ENCODE measurements around the gene S100A1.

Gene S100A1

DNA sequence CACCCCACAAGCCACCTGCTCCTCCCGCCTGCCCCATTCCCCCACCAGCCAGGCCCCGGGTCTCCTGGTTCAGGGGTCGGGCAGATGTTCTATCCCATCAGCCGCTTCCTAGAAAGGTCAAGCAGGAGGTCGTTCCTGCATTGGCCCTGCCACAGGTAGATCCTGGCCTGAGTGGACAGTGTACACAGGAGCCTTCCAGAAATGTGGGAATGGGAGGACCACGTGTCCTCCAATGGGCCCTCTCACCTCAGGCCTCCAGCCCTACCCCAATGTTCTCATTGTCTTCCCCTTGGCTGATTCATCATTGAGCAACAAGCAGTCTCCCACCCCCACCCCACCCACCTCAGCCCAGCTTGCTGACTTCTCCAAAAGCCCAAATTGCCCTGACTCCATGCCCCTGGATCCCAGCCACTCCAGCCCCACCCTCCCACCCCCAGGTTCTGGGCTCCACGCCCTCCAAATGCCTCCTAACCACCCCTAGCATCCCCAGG, 17.4 kb upstream of the S100A1 start:
- no peak for DNase-seq (ENCODE audit: low read depth)

- DNase-seq (ENCODE audit: low read depth), result no peak
Observed at GRCh38 chr1:153611356-153611755, 16.9 kb upstream of the S100A1 start.

DNA sequence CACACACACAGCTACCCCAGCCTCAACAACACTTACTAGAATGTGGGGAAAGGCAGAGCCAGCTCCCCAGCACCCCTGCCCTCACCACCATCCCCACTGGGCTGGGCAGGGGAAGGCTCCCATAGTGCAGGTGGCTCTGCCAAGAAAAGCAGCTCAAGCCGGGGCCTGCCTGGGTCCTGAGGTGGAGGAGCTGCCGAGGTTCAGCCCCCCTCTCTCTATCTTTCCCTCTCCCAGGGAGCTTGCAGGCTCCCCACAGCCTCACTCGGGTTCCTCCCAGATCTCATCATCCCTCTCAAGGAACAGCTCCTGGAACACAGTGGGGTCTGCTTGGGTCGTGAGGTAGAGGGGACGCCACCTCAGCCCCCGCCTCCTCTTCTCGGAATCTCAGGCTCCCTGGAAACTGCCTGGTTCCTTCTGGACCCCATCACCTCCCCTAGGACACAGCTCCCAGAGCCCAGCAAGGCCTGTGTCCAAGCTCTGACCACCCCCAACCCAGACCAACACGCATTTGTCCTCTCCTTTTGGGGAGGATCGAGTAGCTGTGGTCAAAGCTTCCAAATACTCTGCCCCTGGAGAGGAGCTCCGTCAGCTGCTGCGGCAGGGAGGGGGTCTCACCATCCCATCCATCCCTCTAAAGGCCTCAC, 16.0 kb upstream of the S100A1 start:
- DNase-seq (ENCODE audit: low read depth), result no peak

GRCh38 chr1:153612755-153613331, 15.4 kb upstream of the S100A1 start, which contains the start of gene S100A16:
Gene S100A16 (minus strand): TSS chr1:153613137. CDS start chr1:153608151, 4,986 bp downstream.
- no peak for DNase-seq (ENCODE audit: low read depth)

DNA sequence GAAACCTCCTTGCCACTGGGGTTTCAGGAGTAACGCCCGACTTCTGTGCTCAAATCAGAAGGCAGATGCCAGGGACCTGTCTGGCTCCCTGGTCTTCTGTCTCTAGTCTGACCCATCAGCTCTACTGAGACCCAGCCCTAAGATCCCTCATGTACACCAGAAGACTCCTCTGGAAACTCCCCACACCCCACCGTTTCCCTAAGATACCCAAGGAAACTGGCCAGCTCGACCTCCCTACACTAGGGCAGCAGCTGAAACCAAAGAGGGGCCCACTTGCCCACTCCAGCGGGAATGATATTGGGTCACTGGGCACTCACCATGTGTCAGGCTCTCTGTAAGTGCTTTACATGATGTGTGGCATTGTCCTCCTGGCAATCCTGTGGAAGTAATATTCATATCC, 14.8 kb upstream of the S100A1 start:
- DNase-seq (ENCODE audit: low read depth), result no peak

DNA sequence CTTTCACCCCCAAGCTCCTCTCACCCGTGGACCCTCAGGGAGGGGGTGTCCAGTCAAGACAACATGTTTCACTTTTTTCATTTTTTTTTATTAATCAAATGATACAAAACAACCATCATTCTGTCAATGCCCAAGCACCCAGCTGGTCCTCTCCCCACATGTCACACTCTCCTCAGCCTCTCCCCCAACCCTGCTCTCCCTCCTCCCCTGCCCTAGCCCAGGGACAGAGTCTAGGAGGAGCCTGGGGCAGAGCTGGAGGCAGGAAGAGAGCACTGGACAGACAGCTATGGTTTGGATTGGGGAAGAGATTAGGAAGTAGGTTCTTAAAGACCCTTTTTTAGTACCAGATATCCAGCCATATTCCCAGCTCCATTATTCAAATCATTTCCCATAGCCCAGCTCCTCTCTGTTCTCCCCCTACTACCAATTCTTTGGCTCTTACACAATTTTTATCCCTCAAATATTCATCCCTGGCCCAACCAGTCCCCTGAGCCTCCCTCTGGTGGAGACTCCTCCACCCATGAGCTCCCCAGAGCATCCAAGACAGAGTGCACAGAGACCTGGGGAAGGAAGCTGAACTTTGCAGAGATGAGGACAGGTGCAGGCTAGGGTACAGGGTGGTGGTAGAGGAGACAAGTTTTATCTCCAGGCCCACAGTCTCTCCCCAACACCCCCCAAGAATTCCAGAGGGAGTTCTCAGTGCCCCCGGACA, 13.9 kb upstream of the S100A1 start:
- no peak for DNase-seq (ENCODE audit: low read depth)

- no peak for DNase-seq (ENCODE audit: low read depth)
Observed at GRCh38 chr1:153614906-153615305, 13.3 kb upstream of the S100A1 start.

DNA sequence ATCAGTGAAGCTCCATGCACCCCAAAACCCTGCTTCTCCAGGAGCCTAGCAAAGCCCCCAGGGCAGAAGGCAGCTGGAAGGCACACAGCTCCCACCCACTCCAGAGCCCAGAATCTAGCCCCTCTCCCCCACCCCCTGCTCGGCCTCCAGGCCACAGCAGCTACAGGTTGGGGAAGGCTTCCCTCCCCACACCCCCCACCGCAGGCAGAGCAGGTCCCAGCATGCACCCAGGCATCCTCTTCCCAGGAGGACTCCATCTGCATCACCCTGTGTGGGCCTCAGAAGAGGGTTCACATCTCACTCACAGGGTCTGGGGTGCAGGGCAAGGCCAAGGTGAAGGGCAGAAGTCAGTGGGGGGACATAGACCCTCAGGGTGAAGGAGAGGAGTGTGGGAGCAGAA, 12.8 kb upstream of the S100A1 start:
- DNase-seq (ENCODE audit: low read depth), result no peak

- DNase-seq (ENCODE audit: low read depth), result no peak
Observed at GRCh38 chr1:153616144-153616916, 11.9 kb upstream of the S100A1 start, which contains the start of gene S100A14. Gene S100A14 (minus strand): TSS chr1:153616325. CDS start chr1:153615858, 467 bp downstream.

- DNase-seq (ENCODE audit: low read depth), result no peak
Observed at GRCh38 chr1:153616917-153617311, 11.3 kb upstream of the S100A1 start.

GRCh38 chr1:153617663-153618062, 10.6 kb upstream of the S100A1 start:
- DNase-seq (ENCODE audit: low read depth), result no peak

DNA sequence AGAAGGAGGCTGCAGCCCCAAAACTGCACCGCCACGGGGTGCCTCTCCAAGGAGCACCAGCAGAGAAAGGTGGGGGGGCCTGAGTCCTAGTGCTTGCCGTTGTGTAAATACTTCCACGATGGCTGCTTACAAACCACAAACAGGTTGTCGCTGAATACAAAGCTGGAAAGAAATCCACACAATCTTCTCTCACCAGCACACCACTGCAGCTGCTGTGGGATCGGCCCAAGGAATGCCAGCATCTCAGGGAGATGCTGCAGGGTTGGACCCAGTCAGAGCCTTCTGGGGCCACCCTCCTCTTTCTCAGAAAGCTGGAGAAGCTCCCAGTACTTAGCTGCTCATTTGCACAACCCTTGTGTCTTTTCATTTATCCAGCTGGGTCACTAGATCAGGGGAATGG, 9.1 kb upstream of the S100A1 start:
- DNase-seq (ENCODE audit: low read depth), result no peak

DNA sequence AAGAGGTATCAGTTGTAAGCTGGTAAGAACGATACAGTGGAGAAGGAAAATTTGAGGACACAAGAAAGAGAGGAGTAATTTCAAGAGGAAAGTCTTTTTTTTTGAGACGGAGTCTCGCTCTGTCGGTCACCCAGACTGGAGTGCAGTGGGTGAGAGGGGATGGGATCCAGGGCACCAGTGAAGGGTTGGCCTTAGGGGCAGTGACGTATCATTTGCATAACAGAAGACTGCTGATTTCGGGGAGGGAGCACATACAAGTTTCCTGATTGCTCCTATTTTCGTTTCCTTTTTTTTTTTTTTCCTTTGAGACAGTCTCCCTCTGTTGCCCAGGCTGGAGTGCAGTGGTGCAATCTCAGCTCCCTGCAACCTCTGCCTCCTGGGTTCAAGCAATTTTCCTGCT, 5.1 kb upstream of the S100A1 start:
- DNase-seq (ENCODE audit: low read depth), result no peak

GRCh38 chr1:153624965-153625611, 3.1 kb upstream of the S100A1 start:
- DNase-seq (ENCODE audit: low read depth), result no peak

DNA sequence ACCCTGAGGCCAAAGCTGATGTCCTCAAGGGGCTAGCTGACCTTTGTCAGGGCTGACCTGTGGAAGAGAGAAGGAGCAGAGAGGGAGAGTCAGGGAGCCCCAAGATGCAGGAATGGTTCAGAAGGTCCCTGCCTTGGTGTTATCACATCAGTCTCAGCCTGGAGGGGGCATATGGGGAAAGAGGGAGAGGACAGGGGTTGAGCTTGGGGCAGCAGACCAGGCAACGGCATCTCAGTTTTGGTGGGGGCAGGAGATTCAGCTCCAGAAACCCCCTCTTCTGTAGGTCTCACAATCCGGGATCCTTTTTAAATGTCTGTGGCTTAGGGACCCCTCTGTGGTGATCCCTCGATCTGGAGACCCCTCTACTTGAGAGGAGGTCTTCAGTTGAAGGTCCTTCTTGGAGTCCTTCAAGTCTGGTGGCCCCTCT, 1.7 kb upstream of the S100A1 start:
- no peak for DNase-seq (ENCODE audit: low read depth)

- no peak for DNase-seq (ENCODE audit: low read depth)
Observed at GRCh38 chr1:153626904-153627714, 1.1 kb upstream of the S100A1 start, which contains the start of gene S100A13. Gene S100A13 (minus strand): TSS chr1:153627505. CDS start chr1:153626472, 1,033 bp downstream.

- DNase-seq (ENCODE audit: low read depth), result no peak
Observed at GRCh38 chr1:153628638-153629342, 556 bp downstream of the S100A1 start.

- no peak for DNase-seq (ENCODE audit: low read depth)
Observed at GRCh38 chr1:153629343-153629665, 1.1 kb downstream of the S100A1 start.

DNA sequence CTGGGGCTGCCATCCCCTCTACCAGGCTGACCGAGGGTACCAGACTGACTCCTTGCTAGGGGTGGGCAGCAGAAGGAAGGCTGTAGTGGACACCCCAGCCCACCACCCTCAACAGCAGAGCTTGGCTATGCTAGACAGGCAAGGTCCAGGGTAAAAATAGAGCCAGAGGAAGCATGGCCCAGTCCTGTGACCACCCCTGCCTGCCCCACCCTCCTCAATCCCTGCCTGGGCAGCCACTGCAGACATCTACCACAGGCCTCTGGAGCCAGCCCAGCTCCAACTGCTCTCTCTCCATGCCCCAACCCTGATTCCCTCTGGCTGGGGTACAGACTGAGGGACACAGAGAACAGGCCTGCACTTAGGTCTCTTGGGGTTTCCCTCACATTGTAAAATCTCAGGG, 1.7 kb downstream of the S100A1 start:
- no peak for DNase-seq (ENCODE audit: low read depth)

DNA sequence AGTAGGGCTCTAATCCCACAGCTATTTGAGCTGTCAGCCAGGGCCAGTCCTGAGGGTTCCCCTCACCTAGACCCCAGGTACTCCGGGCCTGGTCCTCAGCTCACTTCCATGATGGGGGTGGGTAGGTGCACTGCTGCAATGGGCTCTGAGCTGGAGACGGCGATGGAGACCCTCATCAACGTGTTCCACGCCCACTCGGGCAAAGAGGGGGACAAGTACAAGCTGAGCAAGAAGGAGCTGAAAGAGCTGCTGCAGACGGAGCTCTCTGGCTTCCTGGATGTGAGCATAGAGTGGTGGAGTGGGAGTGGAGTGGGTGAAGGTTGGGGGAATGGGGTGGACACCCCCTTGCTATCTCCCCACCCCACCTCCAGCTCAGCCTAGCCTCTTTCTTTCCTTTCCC, 2.1 kb downstream of the S100A1 start:
- DNase-seq (ENCODE audit: low read depth), result no peak

Measured in stimulated activated CD8-positive, alpha-beta memory T cell treated with anti-CD3 and anti-CD28 coated beads, Interleukin-12 subunit alpha, Interleukin-12 subunit beta, amount 100 ng/mL, for 1 hour (primary cell).